PC-9 (cell line): ENCODE measurements around the gene SLC2A4RG. TPM values are rescaled to one million over a fixed set of nuclear protein-coding genes. Genes with fewer than 3 reads are reported as not detected.
A peak's percentile ranks its signal among the peaks of the same experiment; 100 is the strongest.

Source experiments
- BruUV-seq: library from RNA; stranded (reverse); fragments of 400-500 nt; replicated peaks from 2 replicates; lab custom pipeline; 2021; lab: Mats Ljungman, UMichigan
- CTCF ChIA-PET: fragments of 300-600 bp; sonication (Branson Sonifier 250); formaldehyde crosslinking; loops from one replicate; lab custom pipeline; 2022; ENCODE audit warnings: antibody characterized with exemption; lab: Charles Lee
- POLR2A ChIA-PET: fragments of 300-600 bp; sonication (Branson Sonifier 250); formaldehyde crosslinking; loops from one replicate; lab custom pipeline; 2022; ENCODE audit warnings: antibody characterized with exemption; ENCODE audit not compliant: unreplicated experiment; lab: Charles Lee
- DNase-seq, 2 experiments: peaks; one replicate each; pipeline versions ENCODE4 v3.0.0 to v3.0.0-alpha.2; 2015 to 2022; ENCODE audit warnings: mixed read lengths in 1 of 2
- H2AFZ ChIP-seq: fragments of 200-600 bp; sonication (generic); 2 replicates; pipeline ENCODE4 v1.8.1; 2017; ENCODE audit warnings: antibody characterized with exemption
- H3F3A ChIP-seq: fragments of 200-600 bp; sonication (generic); 2 replicates; pipeline ENCODE4 v1.8.1; 2017; ENCODE audit warnings: antibody characterized with exemption, mild to moderate bottlenecking, low read depth; ENCODE audit not compliant: insufficient read depth
- H3K27ac ChIP-seq: fragments of 200-600 bp; sonication (generic); 2 replicates; pipeline ENCODE4 v1.6.1; 2016; ENCODE audit warnings: mixed run types
- H3K27me3 ChIP-seq: fragments of 200-600 bp; sonication (generic); 2 replicates; pipeline ENCODE4 v1.6.1; 2016; ENCODE audit warnings: low read depth, mixed run types; ENCODE audit not compliant: insufficient read depth
- H3K36me3 ChIP-seq: fragments of 200-600 bp; sonication (generic); 2 replicates; pipeline ENCODE4 v1.6.1; 2016; ENCODE audit warnings: low read depth, mixed run types
- H3K4me1 ChIP-seq: fragments of 200-600 bp; sonication (generic); replicated peaks from 2 replicates; pipeline ENCODE4 v1.6.1; 2016; ENCODE audit warnings: mixed run types; ENCODE audit not compliant: insufficient read depth
- H3K4me2 ChIP-seq: fragments of 200-600 bp; sonication (generic); 2 replicates; pipeline ENCODE4 v1.6.1; 2017; ENCODE audit warnings: mixed run types
- H3K4me3 ChIP-seq: fragments of 200-600 bp; sonication (generic); 2 replicates; pipeline ENCODE4 v1.6.1; 2016; ENCODE audit warnings: mixed run types
- H3K79me2 ChIP-seq: fragments of 200-600 bp; sonication (generic); 2 replicates; pipeline ENCODE4 v1.6.1; 2017; ENCODE audit warnings: low read depth, mixed run types
- H3K9me2 ChIP-seq: fragments of 200-600 bp; sonication (generic); 2 replicates; pipeline ENCODE4 v1.8.1; 2017; ENCODE audit warnings: mild to moderate bottlenecking; ENCODE audit not compliant: insufficient read depth
- H3K9me3 ChIP-seq: fragments of 200-600 bp; sonication (generic); 2 replicates; pipeline ENCODE4 v1.8.1; 2016; ENCODE audit warnings: low read depth; ENCODE audit not compliant: insufficient read depth
- H4K20me1 ChIP-seq: fragments of 200-600 bp; sonication (generic); 2 replicates; pipeline ENCODE4 v1.8.1; 2017; ENCODE audit not compliant: insufficient read depth
- EZH2 ChIP-seq: fragments of 200-600 bp; sonication (generic); IDR thresholded peaks from 2 replicates; pipeline ENCODE4 v1.8.0; 2017; ENCODE audit warnings: antibody characterized with exemption, low read depth
- intact Hi-C: fragments of 100-400 bp; cut with micrococcal nuclease; formaldehyde crosslinking; loops from one replicate; pipeline ENCODE4 v1.10.0; 2022; ENCODE audit not compliant: unreplicated experiment
- total RNA-seq: library from RNA; stranded (reverse); gene quantifications from 2 replicates; pipeline ENCODE4 v1.2.3, GENCODE V29; 2021
- TF ChIP-seq, protein P1 (sequence below): fragments of 200-600 bp; sonication (generic); conservative IDR thresholded peaks from 2 replicates; pipeline ENCODE4 v1.6.1; 2017; ENCODE audit warnings: mixed run types, antibody characterized with exemption, mild to moderate bottlenecking, moderate library complexity

SLC2A4RG gene
- total RNA-seq, 1 experiment from 2014 or later: 167 TPM

GRCh38 chr20:63699466-63700198, 39.9 kb upstream of the SLC2A4RG start:
- CTCF ChIA-PET: no interaction called here
- H3K36me3 ChIP-seq: 0 out of 2 replicates have a peak, but pooled peaks cover 5% of the 10 kb centered on the region
- H3K9me3 ChIP-seq: no peaks in the 10 kb centered on the region
- intact Hi-C loops: loop anchor here (1.0 kb wide), 1 partner anchor 17 kb away; no protein-coding TSS in a partner anchor
- H3K27ac ChIP-seq: peak overlapping the region; percentile 65
- POLR2A ChIA-PET: interaction anchor here (0.5 kb wide), 1 partner anchor 29 kb away, joined by 4 read pairs; no protein-coding TSS in a partner anchor
- peak overlapping the region; percentile 27; the same call in 1 of the 2 replicates for H3K4me3 ChIP-seq
- peaks cover 57% of the 10 kb centered on the region; the same call in 1 of the 2 replicates for H3F3A ChIP-seq
- TF ChIP-seq EZH2: no peak
- TF ChIP-seq, protein P1, sequence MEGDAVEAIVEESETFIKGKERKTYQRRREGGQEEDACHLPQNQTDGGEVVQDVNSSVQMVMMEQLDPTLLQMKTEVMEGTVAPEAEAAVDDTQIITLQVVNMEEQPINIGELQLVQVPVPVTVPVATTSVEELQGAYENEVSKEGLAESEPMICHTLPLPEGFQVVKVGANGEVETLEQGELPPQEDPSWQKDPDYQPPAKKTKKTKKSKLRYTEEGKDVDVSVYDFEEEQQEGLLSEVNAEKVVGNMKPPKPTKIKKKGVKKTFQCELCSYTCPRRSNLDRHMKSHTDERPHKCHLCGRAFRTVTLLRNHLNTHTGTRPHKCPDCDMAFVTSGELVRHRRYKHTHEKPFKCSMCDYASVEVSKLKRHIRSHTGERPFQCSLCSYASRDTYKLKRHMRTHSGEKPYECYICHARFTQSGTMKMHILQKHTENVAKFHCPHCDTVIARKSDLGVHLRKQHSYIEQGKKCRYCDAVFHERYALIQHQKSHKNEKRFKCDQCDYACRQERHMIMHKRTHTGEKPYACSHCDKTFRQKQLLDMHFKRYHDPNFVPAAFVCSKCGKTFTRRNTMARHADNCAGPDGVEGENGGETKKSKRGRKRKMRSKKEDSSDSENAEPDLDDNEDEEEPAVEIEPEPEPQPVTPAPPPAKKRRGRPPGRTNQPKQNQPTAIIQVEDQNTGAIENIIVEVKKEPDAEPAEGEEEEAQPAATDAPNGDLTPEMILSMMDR: no peak
- no peaks in the 10 kb centered on the region for H3K9me2 ChIP-seq
- no peak overlapping the region for H2AFZ ChIP-seq
- peak overlapping the region; percentile 71 for H3K4me2 ChIP-seq
- H3K4me1 ChIP-seq: peaks cover 20% of the 10 kb centered on the region
- no peak for DNase-seq
- 0 out of 2 replicates have a peak, but pooled peaks cover 3% of the 10 kb centered on the region for H4K20me1 ChIP-seq
- H3K79me2 ChIP-seq: 0 out of 2 replicates have a peak, but pooled peaks cover 5% of the 10 kb centered on the region
- no peaks in the 10 kb centered on the region for H3K27me3 ChIP-seq
- BruUV-seq: TSS peak; percentile 86

- Histone ChIP-seq H3K4me2 (peak overlapping the region; percentile 71; the same call in 1 of the 2 replicates), H3K9me2 (no peaks in the 10 kb centered on the region), H3K79me2 (peaks cover 13% of the 10 kb centered on the region; the same call in 1 of the 2 replicates), H3K27ac (peak overlapping the region; percentile 65), H3K9me3 (no peaks in the 10 kb centered on the region), H3F3A (peaks cover 57% of the 10 kb centered on the region; the same call in 1 of the 2 replicates), H3K4me3 (no peak overlapping the region), H2AFZ (no peak overlapping the region), H3K27me3 (no peaks in the 10 kb centered on the region), H4K20me1 (0 out of 2 replicates have a peak, but pooled peaks cover 3% of the 10 kb centered on the region), H3K4me1 (peaks cover 20% of the 10 kb centered on the region), H3K36me3 (peaks cover 11% of the 10 kb centered on the region)
- CTCF ChIA-PET: interaction anchor here (0.6 kb wide), 1 partner anchor 94 kb away, joined by 9 read pairs; no protein-coding TSS in a partner anchor
- TF ChIP-seq EZH2: no peak
- TF ChIP-seq, protein P1: no peak
- no peak for DNase-seq
- intact Hi-C loops: no loop called here
- no TSS peak for BruUV-seq
- POLR2A ChIA-PET: no interaction called here
Observed at GRCh38 chr20:63700199-63701050, 39.2 kb upstream of the SLC2A4RG start.

DNA sequence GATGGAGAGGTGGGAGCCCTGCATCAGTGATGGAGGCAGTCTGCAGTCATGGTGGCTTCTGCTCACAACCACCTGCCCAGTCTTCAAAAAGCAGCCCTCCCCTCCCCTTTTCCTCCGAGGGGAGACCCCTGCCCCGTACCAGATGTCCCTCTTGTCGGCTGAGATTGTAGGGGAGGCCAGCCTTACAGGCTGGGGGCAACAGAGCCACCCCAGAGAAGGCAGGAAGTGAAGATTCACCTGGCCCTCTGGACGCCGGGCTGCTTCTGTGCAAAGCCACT, 38.6 kb upstream of the SLC2A4RG start:
- Histone ChIP-seq H3K79me2 (peaks cover 18% of the 10 kb centered on the region), H3K27ac (0 out of 2 replicates have a peak overlapping the region, but pooled peaks have one; percentile 5), H3K9me2 (no peaks in the 10 kb centered on the region), H3K4me2 (no peak overlapping the region), H3K27me3 (no peaks in the 10 kb centered on the region), H3K9me3 (no peaks in the 10 kb centered on the region), H2AFZ (no peak overlapping the region), H3K4me1 (peaks cover 22% of the 10 kb centered on the region), H3K36me3 (peaks cover 17% of the 10 kb centered on the region), H3F3A (peaks cover 57% of the 10 kb centered on the region; the same call in 1 of the 2 replicates), H4K20me1 (0 out of 2 replicates have a peak, but pooled peaks cover 3% of the 10 kb centered on the region), H3K4me3 (no peak overlapping the region)
- ChIA-PET CTCF (interaction anchor here (0.6 kb wide), 1 partner anchor 93 kb away, joined by 9 read pairs; no protein-coding TSS in a partner anchor), POLR2A (no interaction called here)
- intact Hi-C loops: no loop called here
- BruUV-seq: no TSS peak
- TF ChIP-seq, protein P1: no peak
- TF ChIP-seq EZH2: no peak
- DNase-seq: no peak
